ENCODE data around the gene LEFTY1. TPM values are rescaled to one million over a fixed set of nuclear protein-coding genes. Genes with fewer than 3 reads are reported as not detected.
"Not testable (repeated sequence)": the region's sequence is repeated elsewhere in the genome, so short reads cannot be mapped to it uniquely, and the experiment has no call there.

LEFTY1 gene
- total RNA-seq, 1 donor, result not detected

GRCh38 chr1:225934711-225935110, 45.8 kb upstream of the LEFTY1 start:
- no peaks in the 10 kb centered on the region for H3K4me1 ChIP-seq (ENCODE audit: insufficient read depth, low read length)
- no peak overlapping the region for H3K27ac ChIP-seq (ENCODE audit: low read depth, low read length)
- H3K79me2 ChIP-seq (ENCODE audit: insufficient read depth, low read length), result no peaks in the 10 kb centered on the region
- H3K4me2 ChIP-seq (ENCODE audit: insufficient read depth, low read length), result no peak overlapping the region
- H2AFZ ChIP-seq (ENCODE audit: low read length), result no peak overlapping the region
- no peaks in the 10 kb centered on the region for H3K36me3 ChIP-seq (ENCODE audit: insufficient read depth, low read length)
- H4K20me1 ChIP-seq (ENCODE audit: insufficient read depth, low read length), result no peaks in the 10 kb centered on the region
- H3K27me3 ChIP-seq (ENCODE audit: insufficient read depth, low read length), result no peaks in the 10 kb centered on the region
- no peak overlapping the region for H3K4me3 ChIP-seq (ENCODE audit: insufficient read depth, low read length)
- H3K9me3 ChIP-seq (ENCODE audit: low read depth, low read length), result no peaks in the 10 kb centered on the region
- no peak for DNase-seq (ENCODE audit: insufficient read length, low spot score, missing footprints)
- TF ChIP-seq CTCF (IDR thresholded peaks at IDR 0.05; ENCODE audit: extremely low read depth, low read depth, low read length), result no peak

GRCh38 chr1:225933072-225933471, 44.1 kb upstream of the LEFTY1 start:
- H3K4me1 ChIP-seq (ENCODE audit: insufficient read depth, low read length), result no peaks in the 10 kb centered on the region
- H2AFZ ChIP-seq (ENCODE audit: low read length), result no peak overlapping the region
- H3K36me3 ChIP-seq (ENCODE audit: insufficient read depth, low read length), result no peaks in the 10 kb centered on the region
- TF ChIP-seq CTCF (IDR thresholded peaks at IDR 0.05; ENCODE audit: extremely low read depth, low read depth, low read length), result no peak
- DNase-seq (ENCODE audit: insufficient read length, low spot score, missing footprints), result no peak
- no peak overlapping the region for H3K4me2 ChIP-seq (ENCODE audit: insufficient read depth, low read length)
- H3K27me3 ChIP-seq (ENCODE audit: insufficient read depth, low read length), result no peaks in the 10 kb centered on the region
- no peak overlapping the region for H3K27ac ChIP-seq (ENCODE audit: low read depth, low read length)
- H3K9me3 ChIP-seq (ENCODE audit: low read depth, low read length), result no peaks in the 10 kb centered on the region
- no peak overlapping the region for H3K4me3 ChIP-seq (ENCODE audit: insufficient read depth, low read length)
- no peaks in the 10 kb centered on the region for H3K79me2 ChIP-seq (ENCODE audit: insufficient read depth, low read length)
- no peaks in the 10 kb centered on the region for H4K20me1 ChIP-seq (ENCODE audit: insufficient read depth, low read length)

- no peak for TF ChIP-seq CTCF (IDR thresholded peaks at IDR 0.05; ENCODE audit: extremely low read depth, low read depth, low read length)
- Histone ChIP-seq H4K20me1 (ENCODE audit: insufficient read depth, low read length) (no peaks in the 10 kb centered on the region), H3K4me2 (ENCODE audit: insufficient read depth, low read length) (no peak overlapping the region), H3K4me3 (ENCODE audit: insufficient read depth, low read length) (no peak overlapping the region), H3K27ac (ENCODE audit: low read depth, low read length) (no peak overlapping the region), H3K27me3 (ENCODE audit: insufficient read depth, low read length) (no peaks in the 10 kb centered on the region), H2AFZ (ENCODE audit: low read length) (no peak overlapping the region), H3K9me3 (ENCODE audit: low read depth, low read length) (no peaks in the 10 kb centered on the region), H3K79me2 (ENCODE audit: insufficient read depth, low read length) (no peaks in the 10 kb centered on the region), H3K36me3 (ENCODE audit: insufficient read depth, low read length) (no peaks in the 10 kb centered on the region), H3K4me1 (ENCODE audit: insufficient read depth, low read length) (peaks cover 3% of the 10 kb centered on the region)
- DNase-seq (ENCODE audit: insufficient read length, low spot score, missing footprints), result no peak
Measured at GRCh38 chr1:225931270-225932136, 42.6 kb upstream of the LEFTY1 start.

- no peak for DNase-seq (ENCODE audit: insufficient read length, low spot score, missing footprints)
- Histone ChIP-seq H3K9me3 (ENCODE audit: low read depth, low read length) (no peaks in the 10 kb centered on the region), H3K4me3 (ENCODE audit: insufficient read depth, low read length) (no peak overlapping the region), H4K20me1 (ENCODE audit: insufficient read depth, low read length) (no peaks in the 10 kb centered on the region), H2AFZ (ENCODE audit: low read length) (no peak overlapping the region), H3K79me2 (ENCODE audit: insufficient read depth, low read length) (no peaks in the 10 kb centered on the region), H3K27ac (ENCODE audit: low read depth, low read length) (no peak overlapping the region), H3K27me3 (ENCODE audit: insufficient read depth, low read length) (no peaks in the 10 kb centered on the region), H3K36me3 (ENCODE audit: insufficient read depth, low read length) (no peaks in the 10 kb centered on the region), H3K4me1 (ENCODE audit: insufficient read depth, low read length) (peaks cover 5% of the 10 kb centered on the region), H3K4me2 (ENCODE audit: insufficient read depth, low read length) (no peak overlapping the region)
- no peak for TF ChIP-seq CTCF (IDR thresholded peaks at IDR 0.05; ENCODE audit: extremely low read depth, low read depth, low read length)
Measured at GRCh38 chr1:225930566-225930965, 41.6 kb upstream of the LEFTY1 start.

GRCh38 chr1:225929462-225929861, 40.5 kb upstream of the LEFTY1 start:
- H3K27me3 ChIP-seq (ENCODE audit: insufficient read depth, low read length); DNase-seq (ENCODE audit: insufficient read length, low spot score, missing footprints); H3K79me2 ChIP-seq (ENCODE audit: insufficient read depth, low read length); H4K20me1 ChIP-seq (ENCODE audit: insufficient read depth, low read length); H2AFZ ChIP-seq (ENCODE audit: low read length); H3K9me3 ChIP-seq (ENCODE audit: low read depth, low read length); H3K36me3 ChIP-seq (ENCODE audit: insufficient read depth, low read length); H3K4me1 ChIP-seq (ENCODE audit: insufficient read depth, low read length); H3K4me2 ChIP-seq (ENCODE audit: insufficient read depth, low read length); H3K4me3 ChIP-seq (ENCODE audit: insufficient read depth, low read length); H3K27ac ChIP-seq (ENCODE audit: low read depth, low read length): not testable (repeated sequence)

All from osteoblast (primary cell).